ENCODE measurements around the gene SCYL2. TPM values are rescaled to one million over a fixed set of nuclear protein-coding genes. Genes with fewer than 3 reads are reported as not detected.

SCYL2 gene
- total and polyA plus RNA-seq, 10 of the 15 experiments (the other 5 are each of a cell fraction or from before 2014, with no cell fraction given) = 5.4 to 34.3 (median 26.9) TPM

DNA sequence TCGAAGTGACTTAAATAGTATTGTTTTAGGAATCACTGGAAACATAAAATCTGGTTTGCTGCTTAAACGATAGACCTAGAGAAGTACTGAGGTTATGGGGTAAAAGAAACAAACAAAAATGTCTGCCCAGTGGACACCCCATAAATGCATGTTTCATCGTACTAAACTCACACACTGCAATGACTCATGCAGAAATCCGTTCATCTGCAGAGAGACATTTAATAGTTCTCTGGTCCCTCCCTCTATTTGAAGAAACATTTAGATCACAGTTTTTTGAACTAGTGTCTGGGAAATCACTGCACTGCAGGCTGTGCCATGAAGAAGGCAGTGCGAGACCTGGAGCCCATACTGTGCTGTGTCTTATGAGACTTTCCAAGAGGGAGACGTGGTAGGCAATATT lies 115.4 kb downstream of the SCYL2 start:
- H3K27ac ChIP-seq (ENCODE audit: control insufficient read depth, insufficient read depth) = no peak overlapping the region
- no peaks in the 10 kb centered on the region for H4K20me1 ChIP-seq (ENCODE audit: control insufficient read depth, insufficient read depth)
- H3K79me2 ChIP-seq (ENCODE audit: control insufficient read depth, insufficient read depth, low read length) = no peaks in the 10 kb centered on the region
- FAIRE-seq = no peak
- H3K4me2 ChIP-seq (ENCODE audit: control insufficient read depth, insufficient read depth) = no peak overlapping the region
- in situ Hi-C loops (cut with MboI) (no loop called here), intact Hi-C loops (cut with micrococcal nuclease; ENCODE audit: unreplicated experiment) (no loop called here)
- no TSS peak for BruUV-seq (replicated peaks)
- H3K9ac ChIP-seq (ENCODE audit: control insufficient read depth, insufficient read depth, low read length) = no peak overlapping the region
- WGBS (ENCODE audit: insufficient coverage, insufficient replicate concordance, low lambda C conversion rate, missing lambda C conversion rate) = 48% methylated on average over 6 of the region's 6 CpGs
- no peak for ATAC-seq
- no peak for DNase-seq (ENCODE audit: low read depth, low spot score)
- no peaks in the 10 kb centered on the region for H3K4me1 ChIP-seq (ENCODE audit: control insufficient read depth, insufficient read depth, low read length)
- H3K9me3 ChIP-seq (replicated peaks; ENCODE audit: control insufficient read depth, insufficient read depth, low read length) = no peaks in the 10 kb centered on the region
- SMC1A ChIA-PET (ENCODE audit: uncharacterized antibody, unreplicated experiment) = no interaction called here
- CTCF ChIA-PET = interaction anchor here (1.9 kb wide), 1 partner anchor 23 kb away, joined by 5 read pairs; no protein-coding TSS in a partner anchor
- no peaks in the 10 kb centered on the region for H3K27me3 ChIP-seq (replicated peaks in 1 of 2; ENCODE audit: control insufficient read depth in 2 of 2, insufficient read depth in 2 of 2, low read length in 1 of 2)
- no peak overlapping the region for H2AFZ ChIP-seq (ENCODE audit: control insufficient read depth, low read depth, low read length)
- H3K4me3 ChIP-seq = no peak overlapping the region
- RAD21 ChIA-PET (ENCODE audit: unreplicated experiment) = no interaction called here
- POLR2A ChIA-PET = no interaction called here
- H3K36me3 ChIP-seq (ENCODE audit: control insufficient read depth in 2 of 2, insufficient read depth in 2 of 2, low read length in 1 of 2) = no peaks in the 10 kb centered on the region
- TF ChIP-seq EZH2 (IDR thresholded peaks at IDR 0.05; ENCODE audit: borderline replicate concordance, control insufficient read depth, low read depth, low read length) (no peak), TCF3 (IDR thresholded peaks at IDR 0.05; ENCODE audit: borderline replicate concordance, insufficient read depth, low read depth, low read length) (no peak), PAX8 (IDR thresholded peaks at IDR 0.05) (no peak), KLF5 (IDR thresholded peaks at IDR 0.05; ENCODE audit: partially characterized antibody) (no peak), KDM1A (IDR thresholded peaks at IDR 0.05; ENCODE audit: borderline replicate concordance) (no peak), RBBP5 (conservative IDR thresholded peaks at IDR 0.05) (no peak), SMARCA5 (IDR thresholded peaks at IDR 0.05) (no peak), ZBED1 (IDR thresholded peaks at IDR 0.05; ENCODE audit: borderline replicate concordance) (no peak), RFX5 (IDR thresholded peaks at IDR 0.05; ENCODE audit: low read depth, low read length) (no peak), HCFC1 (IDR thresholded peaks at IDR 0.05; ENCODE audit: low read length) (no peak)
- TF ChIP-seq, protein P1, sequence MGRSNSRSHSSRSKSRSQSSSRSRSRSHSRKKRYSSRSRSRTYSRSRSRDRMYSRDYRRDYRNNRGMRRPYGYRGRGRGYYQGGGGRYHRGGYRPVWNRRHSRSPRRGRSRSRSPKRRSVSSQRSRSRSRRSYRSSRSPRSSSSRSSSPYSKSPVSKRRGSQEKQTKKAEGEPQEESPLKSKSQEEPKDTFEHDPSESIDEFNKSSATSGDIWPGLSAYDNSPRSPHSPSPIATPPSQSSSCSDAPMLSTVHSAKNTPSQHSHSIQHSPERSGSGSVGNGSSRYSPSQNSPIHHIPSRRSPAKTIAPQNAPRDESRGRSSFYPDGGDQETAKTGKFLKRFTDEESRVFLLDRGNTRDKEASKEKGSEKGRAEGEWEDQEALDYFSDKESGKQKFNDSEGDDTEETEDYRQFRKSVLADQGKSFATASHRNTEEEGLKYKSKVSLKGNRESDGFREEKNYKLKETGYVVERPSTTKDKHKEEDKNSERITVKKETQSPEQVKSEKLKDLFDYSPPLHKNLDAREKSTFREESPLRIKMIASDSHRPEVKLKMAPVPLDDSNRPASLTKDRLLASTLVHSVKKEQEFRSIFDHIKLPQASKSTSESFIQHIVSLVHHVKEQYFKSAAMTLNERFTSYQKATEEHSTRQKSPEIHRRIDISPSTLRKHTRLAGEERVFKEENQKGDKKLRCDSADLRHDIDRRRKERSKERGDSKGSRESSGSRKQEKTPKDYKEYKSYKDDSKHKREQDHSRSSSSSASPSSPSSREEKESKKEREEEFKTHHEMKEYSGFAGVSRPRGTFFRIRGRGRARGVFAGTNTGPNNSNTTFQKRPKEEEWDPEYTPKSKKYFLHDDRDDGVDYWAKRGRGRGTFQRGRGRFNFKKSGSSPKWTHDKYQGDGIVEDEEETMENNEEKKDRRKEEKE (IDR thresholded peaks at IDR 0.05) = no peak
- TF ChIP-seq, protein P2, sequence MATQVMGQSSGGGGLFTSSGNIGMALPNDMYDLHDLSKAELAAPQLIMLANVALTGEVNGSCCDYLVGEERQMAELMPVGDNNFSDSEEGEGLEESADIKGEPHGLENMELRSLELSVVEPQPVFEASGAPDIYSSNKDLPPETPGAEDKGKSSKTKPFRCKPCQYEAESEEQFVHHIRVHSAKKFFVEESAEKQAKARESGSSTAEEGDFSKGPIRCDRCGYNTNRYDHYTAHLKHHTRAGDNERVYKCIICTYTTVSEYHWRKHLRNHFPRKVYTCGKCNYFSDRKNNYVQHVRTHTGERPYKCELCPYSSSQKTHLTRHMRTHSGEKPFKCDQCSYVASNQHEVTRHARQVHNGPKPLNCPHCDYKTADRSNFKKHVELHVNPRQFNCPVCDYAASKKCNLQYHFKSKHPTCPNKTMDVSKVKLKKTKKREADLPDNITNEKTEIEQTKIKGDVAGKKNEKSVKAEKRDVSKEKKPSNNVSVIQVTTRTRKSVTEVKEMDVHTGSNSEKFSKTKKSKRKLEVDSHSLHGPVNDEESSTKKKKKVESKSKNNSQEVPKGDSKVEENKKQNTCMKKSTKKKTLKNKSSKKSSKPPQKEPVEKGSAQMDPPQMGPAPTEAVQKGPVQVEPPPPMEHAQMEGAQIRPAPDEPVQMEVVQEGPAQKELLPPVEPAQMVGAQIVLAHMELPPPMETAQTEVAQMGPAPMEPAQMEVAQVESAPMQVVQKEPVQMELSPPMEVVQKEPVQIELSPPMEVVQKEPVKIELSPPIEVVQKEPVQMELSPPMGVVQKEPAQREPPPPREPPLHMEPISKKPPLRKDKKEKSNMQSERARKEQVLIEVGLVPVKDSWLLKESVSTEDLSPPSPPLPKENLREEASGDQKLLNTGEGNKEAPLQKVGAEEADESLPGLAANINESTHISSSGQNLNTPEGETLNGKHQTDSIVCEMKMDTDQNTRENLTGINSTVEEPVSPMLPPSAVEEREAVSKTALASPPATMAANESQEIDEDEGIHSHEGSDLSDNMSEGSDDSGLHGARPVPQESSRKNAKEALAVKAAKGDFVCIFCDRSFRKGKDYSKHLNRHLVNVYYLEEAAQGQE (IDR thresholded peaks at IDR 0.05; ENCODE audit: low read depth, low read length) = no peak
- TF ChIP-seq, protein P3, sequence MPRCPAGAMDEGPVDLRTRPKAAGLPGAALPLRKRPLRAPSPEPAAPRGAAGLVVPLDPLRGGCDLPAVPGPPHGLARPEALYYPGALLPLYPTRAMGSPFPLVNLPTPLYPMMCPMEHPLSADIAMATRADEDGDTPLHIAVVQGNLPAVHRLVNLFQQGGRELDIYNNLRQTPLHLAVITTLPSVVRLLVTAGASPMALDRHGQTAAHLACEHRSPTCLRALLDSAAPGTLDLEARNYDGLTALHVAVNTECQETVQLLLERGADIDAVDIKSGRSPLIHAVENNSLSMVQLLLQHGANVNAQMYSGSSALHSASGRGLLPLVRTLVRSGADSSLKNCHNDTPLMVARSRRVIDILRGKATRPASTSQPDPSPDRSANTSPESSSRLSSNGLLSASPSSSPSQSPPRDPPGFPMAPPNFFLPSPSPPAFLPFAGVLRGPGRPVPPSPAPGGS (IDR thresholded peaks at IDR 0.05; ENCODE audit: borderline replicate concordance, insufficient read depth, low read depth, low read length, poor library complexity, severe bottlenecking) = no peak
- TF ChIP-seq, protein P4, sequence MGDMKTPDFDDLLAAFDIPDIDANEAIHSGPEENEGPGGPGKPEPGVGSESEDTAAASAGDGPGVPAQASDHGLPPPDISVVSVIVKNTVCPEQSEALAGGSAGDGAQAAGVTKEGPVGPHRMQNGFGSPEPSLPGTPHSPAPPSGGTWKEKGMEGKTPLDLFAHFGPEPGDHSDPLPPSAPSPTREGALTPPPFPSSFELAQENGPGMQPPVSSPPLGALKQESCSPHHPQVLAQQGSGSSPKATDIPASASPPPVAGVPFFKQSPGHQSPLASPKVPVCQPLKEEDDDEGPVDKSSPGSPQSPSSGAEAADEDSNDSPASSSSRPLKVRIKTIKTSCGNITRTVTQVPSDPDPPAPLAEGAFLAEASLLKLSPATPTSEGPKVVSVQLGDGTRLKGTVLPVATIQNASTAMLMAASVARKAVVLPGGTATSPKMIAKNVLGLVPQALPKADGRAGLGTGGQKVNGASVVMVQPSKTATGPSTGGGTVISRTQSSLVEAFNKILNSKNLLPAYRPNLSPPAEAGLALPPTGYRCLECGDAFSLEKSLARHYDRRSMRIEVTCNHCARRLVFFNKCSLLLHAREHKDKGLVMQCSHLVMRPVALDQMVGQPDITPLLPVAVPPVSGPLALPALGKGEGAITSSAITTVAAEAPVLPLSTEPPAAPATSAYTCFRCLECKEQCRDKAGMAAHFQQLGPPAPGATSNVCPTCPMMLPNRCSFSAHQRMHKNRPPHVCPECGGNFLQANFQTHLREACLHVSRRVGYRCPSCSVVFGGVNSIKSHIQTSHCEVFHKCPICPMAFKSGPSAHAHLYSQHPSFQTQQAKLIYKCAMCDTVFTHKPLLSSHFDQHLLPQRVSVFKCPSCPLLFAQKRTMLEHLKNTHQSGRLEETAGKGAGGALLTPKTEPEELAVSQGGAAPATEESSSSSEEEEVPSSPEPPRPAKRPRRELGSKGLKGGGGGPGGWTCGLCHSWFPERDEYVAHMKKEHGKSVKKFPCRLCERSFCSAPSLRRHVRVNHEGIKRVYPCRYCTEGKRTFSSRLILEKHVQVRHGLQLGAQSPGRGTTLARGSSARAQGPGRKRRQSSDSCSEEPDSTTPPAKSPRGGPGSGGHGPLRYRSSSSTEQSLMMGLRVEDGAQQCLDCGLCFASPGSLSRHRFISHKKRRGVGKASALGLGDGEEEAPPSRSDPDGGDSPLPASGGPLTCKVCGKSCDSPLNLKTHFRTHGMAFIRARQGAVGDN (IDR thresholded peaks at IDR 0.05) = no peak

All from GM12878 (cell line).